Right lobe of liver (tissue), 6 donors: ENCODE data around the gene SUCO. TPM values are rescaled to one million over a fixed set of nuclear protein-coding genes. Genes with fewer than 3 reads are reported as not detected.

ENCODE experiments used
- ATAC-seq, 4 donors: fragments of 200-7000 bp; cut with Tn5 transposase; one replicate each; pipeline ENCODE4 v1.9.1; 2020; ENCODE audit warnings: mild to moderate bottlenecking in 4 of 4, moderate library complexity in 4 of 4
- DNase-seq, 3 donors: peaks; one replicate each; pipeline ENCODE4 v3.0.0-alpha.2; 2020
- H3K27ac ChIP-seq, 3 donors: fragments of 200-600 bp; one replicate each; pipeline ENCODE4 v1.8.0; 2022
- H3K27me3 ChIP-seq, 2 donors: fragments of 200-600 bp; one replicate each; pipeline ENCODE4 v1.8.0; 2022
- H3K36me3 ChIP-seq, 4 donors: fragments of 200-600 bp; sonication (generic) in 1 of 4; one replicate each; pipeline versions ENCODE4 v1.5.1 to v1.8.0; 2017 to 2022; ENCODE audit warnings: control low read depth in 1 of 4
- H3K4me1 ChIP-seq, 4 donors: fragments of 200-600 bp; sonication (generic) in 1 of 4; one replicate each; pipeline versions ENCODE4 v1.5.1 to v1.8.0; 2017 to 2022; ENCODE audit warnings: control low read depth in 1 of 4
- H3K4me3 ChIP-seq, 3 donors: fragments of 200-600 bp; one replicate each; pipeline ENCODE4 v1.8.0; 2022
- H3K9me3 ChIP-seq, 4 donors: fragments of 200-600 bp; sonication (generic) in 1 of 4; one replicate each; pipeline versions ENCODE4 v1.5.1 to v1.8.0; 2017 to 2022; ENCODE audit warnings: control low read depth in 1 of 4
- CTCF ChIP-seq, 4 donors: fragments of 200-600 bp in 3 of 4; fragments of 450-650 bp in 1 of 4; IDR thresholded peaks; one replicate each; pipeline versions ENCODE4 v1.5.1 to v1.8.0; 2016 to 2022; ENCODE audit warnings: antibody characterized with exemption in 4 of 4, mild to moderate bottlenecking in 2 of 4
- POLR2A ChIP-seq: fragments of 450-650 bp; IDR thresholded peaks from one replicate; pipeline ENCODE4 v1.6.1; 2017; ENCODE audit warnings: antibody characterized with exemption, mild to moderate bottlenecking
- WGBS: methylation state at CpG from one replicate; pipeline ENCODE4 v1.1.6; 2018; ENCODE audit warnings: low coverage, low lambda C conversion rate; ENCODE audit not compliant: insufficient coverage; ENCODE audit errors: missing lambda C conversion rate; 5-methylcytosine and 5-hydroxymethylcytosine counted together
- intact Hi-C, 2 donors: fragments of 100-400 bp; cut with DNase I; formaldehyde crosslinking; loops; one replicate each; pipeline versions ENCODE4 v1.11.2 to v1.14.1; 2022
- total RNA-seq, 6 experiments: library from RNA; depleted of rRNA in 2 of 6; stranded (reverse); fragments of >200 nt in 2 of 6; fragmentation: NEBNext Ultra II Directional in 3 of 6; extraction: Animal tissue kit (Norgen Biotek cat#: 25700) in 3 of 6; gene quantifications; one replicate each; pipeline versions ENCODE4 v1.1.0 to v1.2.4, GENCODE V29; 2016 to 2023
- donor health status: DM: no; HTN: yes; CAD: no.
- donor health status: DM: no; HTN: no; CAD: no.
- donor health status: DM: no; HTN: no; CAD: no.
- donor health status: DM: no; HTN: yes; CAD: no.
- donor health status: DM: no; HTN: yes; CAD: no.

SUCO gene
- total RNA-seq, 6 experiments from 2014 or later, result 6.6 to 17.9 (median 11.2) TPM

DNA sequence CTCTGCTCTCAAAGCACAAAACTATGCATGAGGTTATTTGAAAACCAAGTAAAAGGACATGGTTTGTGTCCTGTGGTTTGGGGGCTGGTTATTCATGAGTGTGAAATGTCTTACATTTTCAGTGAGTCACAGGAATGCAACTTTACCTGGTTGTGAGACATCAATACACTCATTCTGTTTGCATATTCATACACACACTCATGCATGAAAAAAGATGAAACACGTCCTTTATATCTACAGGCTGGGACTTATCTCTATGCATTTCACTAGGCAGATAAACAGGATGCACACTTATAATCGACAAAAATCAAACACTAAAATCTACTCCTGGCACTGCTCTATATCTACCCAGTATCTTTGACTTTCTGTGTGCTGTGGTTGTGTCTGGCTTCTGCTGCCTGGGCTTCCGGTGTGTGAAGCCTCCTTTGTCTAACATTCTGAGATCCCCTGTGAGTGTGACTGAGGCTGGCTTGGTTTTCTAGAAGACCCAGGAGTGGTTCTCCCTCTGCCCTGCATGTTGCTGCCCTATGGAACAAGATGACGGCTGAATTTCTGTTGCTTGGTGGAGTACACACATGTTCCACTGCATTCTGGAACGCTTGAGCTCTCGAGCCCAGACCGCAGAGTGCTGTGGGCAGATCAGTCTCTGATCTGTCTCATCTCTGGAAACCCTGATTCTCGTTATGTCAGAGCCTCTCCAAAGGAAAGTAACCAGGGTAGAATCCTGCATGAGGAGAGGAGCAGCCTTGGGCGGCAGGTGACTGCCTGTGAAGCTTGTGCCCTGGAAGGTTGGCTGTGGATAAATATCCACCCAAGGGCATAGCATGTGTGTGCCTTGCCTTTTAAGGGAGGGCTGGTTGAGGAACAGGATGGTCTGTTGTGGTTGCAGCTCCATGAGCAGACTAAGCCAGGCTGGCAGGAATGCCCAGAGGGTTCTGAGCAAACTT lies 106.2 kb downstream of the SUCO start:
- Histone ChIP-seq H3K27me3 (no peaks in the 10 kb centered on the region), H3K4me3 (no peak overlapping the region), H3K4me1 (no peaks in the 10 kb centered on the region), H3K27ac (no peak overlapping the region), H3K36me3 (no peaks in the 10 kb centered on the region), H3K9me3 (no peaks in the 10 kb centered on the region)
- ATAC-seq (peak in 3 of 4 donors; percentile 28 to 39 (median 36)), DNase-seq (no peak)
- intact Hi-C loops, result no loop called here
- WGBS, result 24% methylated on average over 4 of the region's 9 CpGs
- no peak for TF ChIP-seq POLR2A
- no peak for TF ChIP-seq CTCF (IDR thresholded peaks at IDR 0.05)

GRCh38 chr1:172640111-172640510 lies 107.2 kb downstream of the SUCO start:
- no peak overlapping the region for H3K27ac ChIP-seq
- no peaks in the 10 kb centered on the region for H3K27me3 ChIP-seq
- TF ChIP-seq CTCF (IDR thresholded peaks at IDR 0.05), result no peak
- no peak for TF ChIP-seq POLR2A
- WGBS, result 45% methylated on average over 8 of the region's 8 CpGs
- ATAC-seq (no peak), DNase-seq (no peak)
- no peaks in the 10 kb centered on the region for H3K36me3 ChIP-seq
- H3K9me3 ChIP-seq, result no peaks in the 10 kb centered on the region
- H3K4me3 ChIP-seq, result no peak overlapping the region
- intact Hi-C loops, result no loop called here
- no peaks in the 10 kb centered on the region for H3K4me1 ChIP-seq

GRCh38 chr1:172641492-172641891 lies 108.5 kb downstream of the SUCO start:
- TF ChIP-seq CTCF (IDR thresholded peaks at IDR 0.05) (no peak), POLR2A (no peak)
- Histone ChIP-seq H3K4me3 (no peak overlapping the region), H3K27me3 (no peaks in the 10 kb centered on the region), H3K27ac (no peak overlapping the region), H3K9me3 (no peaks in the 10 kb centered on the region), H3K4me1 (no peaks in the 10 kb centered on the region), H3K36me3 (no peaks in the 10 kb centered on the region)
- intact Hi-C loops, result no loop called here
- 65% methylated on average over 5 of the region's 5 CpGs for WGBS
- no peak for ATAC-seq
- DNase-seq, result no peak

GRCh38 chr1:172642970-172643369 lies 110.0 kb downstream of the SUCO start:
- H3K9me3 ChIP-seq, result no peaks in the 10 kb centered on the region
- TF ChIP-seq POLR2A (no peak), CTCF (IDR thresholded peaks at IDR 0.05) (no peak)
- WGBS, result 23% methylated on average over 5 of the region's 6 CpGs
- H3K36me3 ChIP-seq, result no peaks in the 10 kb centered on the region
- H3K4me1 ChIP-seq, result no peaks in the 10 kb centered on the region
- no peak for DNase-seq
- no peaks in the 10 kb centered on the region for H3K27me3 ChIP-seq
- ATAC-seq, result peak in 1 of 4 donors; percentile 65
- H3K4me3 ChIP-seq, result no peak overlapping the region
- H3K27ac ChIP-seq, result no peak overlapping the region
- intact Hi-C loops, result no loop called here
